ENCODE results near the gene RASGEF1B.
"Not testable (repeated sequence)": the region's sequence is repeated elsewhere in the genome, so short reads cannot be mapped to it uniquely, and the experiment has no call there.

Gene RASGEF1B

DNA sequence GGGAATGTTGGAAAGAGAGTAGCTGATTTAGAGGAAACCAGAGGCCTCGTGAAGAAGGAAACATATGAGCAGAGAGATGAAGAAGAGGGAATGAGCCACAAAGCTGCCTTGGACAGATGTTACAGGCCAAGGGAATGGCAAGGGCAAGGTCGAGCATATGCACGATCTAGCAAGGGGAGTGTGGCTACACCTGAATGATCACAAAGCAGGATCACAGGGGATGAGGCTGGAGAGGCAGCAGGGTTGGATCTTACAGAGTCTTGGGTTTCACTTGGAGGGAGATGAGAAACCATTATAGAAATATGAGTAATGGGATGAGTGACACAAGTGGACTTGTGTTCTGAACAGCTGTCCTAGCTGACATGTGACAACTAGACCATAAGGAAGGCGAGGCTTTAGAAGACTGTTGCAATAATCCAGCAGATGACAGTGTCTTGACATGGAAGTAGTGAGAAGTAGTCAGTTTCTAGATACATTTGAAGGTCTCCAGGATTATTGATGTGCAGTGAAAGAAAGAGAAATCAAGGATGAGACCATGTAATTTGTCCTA lies 58.7 kb downstream of the RASGEF1B start:
- Mint-ChIP-seq H3K9me3 (no peaks in the 10 kb centered on the region), H3K4me1 (peaks cover 5% of the 10 kb centered on the region), H3K36me3 (peaks cover 5% of the 10 kb centered on the region), H3K27ac (no peak overlapping the region), H3K27me3 (no peaks in the 10 kb centered on the region), H3K4me3 (no peak overlapping the region)
- no peak for ATAC-seq

DNA sequence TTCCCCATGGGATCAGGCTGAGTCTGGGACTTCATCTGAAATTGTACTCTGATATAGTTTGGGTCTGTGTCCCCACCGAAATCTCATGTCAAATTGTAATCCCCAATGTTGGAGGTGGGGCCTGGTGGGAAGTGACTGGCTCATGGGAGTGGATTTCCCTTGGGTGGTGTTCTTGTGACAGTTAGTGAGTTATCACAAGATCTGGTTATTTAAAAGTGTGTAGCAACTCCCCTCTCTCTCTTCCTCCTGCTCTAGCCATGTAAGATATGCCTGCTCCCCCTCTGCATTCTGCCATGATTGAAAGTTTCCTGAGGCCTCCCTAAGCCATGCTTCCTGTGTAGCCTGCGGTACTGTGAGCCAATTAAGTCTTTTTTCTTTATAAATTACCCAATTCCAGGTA lies 61.0 kb downstream of the RASGEF1B start:
- Mint-ChIP-seq H3K27ac (peak overlapping the region; percentile 14), H3K36me3 (peaks cover 5% of the 10 kb centered on the region), H3K9me3 (no peaks in the 10 kb centered on the region), H3K4me1 (no peaks in the 10 kb centered on the region), H3K4me3 (no peak overlapping the region), H3K27me3 (no peaks in the 10 kb centered on the region)
- ATAC-seq, result no peak

DNA sequence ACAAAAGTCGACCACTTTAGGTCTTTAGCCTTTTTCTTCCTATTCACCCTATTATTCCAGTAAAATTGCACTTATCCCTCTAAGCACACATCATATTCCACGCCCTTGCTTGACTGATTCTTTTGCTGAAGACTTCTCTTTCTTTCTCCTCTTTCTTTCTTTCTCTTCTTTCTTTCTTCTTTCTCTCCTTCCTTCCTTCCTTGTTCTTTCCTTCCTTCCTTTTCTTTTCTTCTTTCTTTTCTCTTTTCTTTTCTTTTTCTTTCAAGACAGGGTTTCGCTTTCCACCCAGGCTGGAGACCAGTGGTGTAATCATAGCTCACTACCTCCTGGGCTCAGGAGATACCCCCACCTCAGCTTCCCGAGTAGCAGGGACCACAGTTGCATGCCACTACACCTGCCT lies 61.9 kb downstream of the RASGEF1B start:
- ATAC-seq, result no peak

DNA sequence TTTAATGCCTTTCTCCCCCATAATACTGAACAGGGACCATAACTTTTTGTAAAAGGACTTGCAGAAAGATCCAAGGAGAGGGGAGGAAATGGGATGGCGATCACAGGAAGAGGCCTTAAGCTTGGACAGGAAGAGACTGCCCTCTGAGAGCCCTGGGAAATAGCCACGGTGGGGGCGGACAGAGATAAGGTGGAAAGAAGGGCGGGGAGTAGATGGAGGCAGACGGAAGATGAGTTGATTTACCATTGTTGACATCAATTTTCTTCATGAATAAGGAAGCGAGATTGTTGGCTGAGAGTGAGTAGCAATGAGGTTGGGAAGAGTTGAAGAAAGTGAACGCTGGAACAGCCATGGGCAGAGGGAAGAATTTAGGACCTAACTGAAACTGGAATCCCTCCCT lies 63.4 kb downstream of the RASGEF1B start:
- H3K9me3 Mint-ChIP-seq, result no peaks in the 10 kb centered on the region
- no peak overlapping the region for H3K27ac Mint-ChIP-seq
- H3K4me1 Mint-ChIP-seq, result no peaks in the 10 kb centered on the region
- H3K4me3 Mint-ChIP-seq, result no peak overlapping the region
- ATAC-seq, result no peak
- no peaks in the 10 kb centered on the region for H3K36me3 Mint-ChIP-seq
- no peaks in the 10 kb centered on the region for H3K27me3 Mint-ChIP-seq

More for the DNA sequence above, 61.9 kb downstream of the RASGEF1B start:
- Mint-ChIP-seq H3K4me3 (no peak overlapping the region), H3K27ac (peak overlapping the region; percentile 14), H3K36me3 (peaks cover 3% of the 10 kb centered on the region), H3K27me3 (no peaks in the 10 kb centered on the region), H3K9me3 (no peaks in the 10 kb centered on the region), H3K4me1 (no peaks in the 10 kb centered on the region)

DNA sequence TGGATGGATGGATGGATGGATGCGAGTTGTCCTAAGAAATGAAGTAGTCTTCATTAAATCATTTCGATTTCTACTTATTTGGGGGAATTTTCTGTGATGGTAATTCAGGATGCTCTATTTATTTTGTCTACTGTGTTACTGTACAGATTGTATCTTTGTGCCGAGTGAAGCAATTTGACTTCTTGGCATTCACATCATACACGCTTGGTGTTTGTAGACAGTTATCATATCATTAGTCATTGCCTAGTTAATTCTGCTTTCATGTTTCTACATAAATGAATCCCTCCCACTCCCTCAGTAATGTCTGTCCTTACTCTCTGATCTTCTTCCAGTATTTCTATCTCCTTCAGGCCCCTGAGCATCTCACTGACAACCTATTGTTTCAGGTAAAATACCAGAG lies 64.0 kb downstream of the RASGEF1B start:
- H3K27ac Mint-ChIP-seq, result no peak overlapping the region
- H3K4me3 Mint-ChIP-seq, result no peak overlapping the region
- no peaks in the 10 kb centered on the region for H3K4me1 Mint-ChIP-seq
- no peaks in the 10 kb centered on the region for H3K9me3 Mint-ChIP-seq
- ATAC-seq, result no peak
- H3K27me3 Mint-ChIP-seq, result no peaks in the 10 kb centered on the region
- H3K36me3 Mint-ChIP-seq, result no peaks in the 10 kb centered on the region

DNA sequence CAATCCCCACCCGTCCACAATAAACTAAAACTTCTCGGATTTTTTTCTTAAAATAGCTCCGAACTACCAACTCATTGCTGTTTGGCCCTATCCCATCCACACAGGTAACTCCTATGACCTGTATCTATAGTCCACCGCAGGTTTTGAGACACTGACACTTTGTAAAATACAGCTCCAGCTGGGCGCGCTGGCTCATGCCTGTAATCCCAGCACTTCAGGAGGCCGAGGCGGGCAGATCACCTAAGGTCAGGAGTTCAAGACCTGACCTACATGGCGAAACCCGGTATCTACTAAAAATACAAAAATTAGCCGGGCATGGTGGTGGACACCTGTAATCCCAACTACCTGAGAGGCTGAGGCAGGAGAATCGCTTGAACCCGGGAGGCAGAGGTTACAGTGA lies 65.2 kb downstream of the RASGEF1B start:
- not testable (repeated sequence) for H3K4me1 Mint-ChIP-seq, ATAC-seq, H3K4me3 Mint-ChIP-seq, H3K27ac Mint-ChIP-seq, H3K36me3 Mint-ChIP-seq, H3K27me3 Mint-ChIP-seq, H3K9me3 Mint-ChIP-seq

DNA sequence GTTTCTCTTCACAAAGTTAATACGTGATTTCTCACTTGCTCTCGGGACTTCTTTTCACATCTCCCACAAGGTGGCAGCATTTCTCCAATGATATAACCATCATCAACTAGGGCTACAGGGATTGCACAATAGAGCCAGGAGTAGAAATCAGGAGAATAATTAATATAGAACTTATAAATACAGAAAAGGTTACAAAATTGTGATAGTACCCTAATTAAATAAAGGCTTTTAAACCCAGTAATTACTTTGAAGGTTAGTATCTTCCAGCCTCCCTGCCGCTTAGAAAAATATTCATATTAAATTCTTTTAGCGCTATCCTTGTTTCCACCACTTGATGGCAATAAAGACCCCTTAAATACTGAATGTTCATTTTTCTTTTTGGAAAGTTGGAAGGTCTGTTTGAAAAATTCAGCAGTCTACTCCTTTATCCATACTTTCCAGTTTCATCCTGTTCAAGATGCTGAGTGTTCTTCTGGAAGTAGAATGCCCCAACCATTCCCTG lies 65.8 kb downstream of the RASGEF1B start:
- Mint-ChIP-seq H3K4me1 (no peaks in the 10 kb centered on the region), H3K27ac (no peak overlapping the region), H3K4me3 (no peak overlapping the region), H3K9me3 (no peaks in the 10 kb centered on the region), H3K27me3 (no peaks in the 10 kb centered on the region), H3K36me3 (no peaks in the 10 kb centered on the region)
- ATAC-seq, result peak; percentile 75

DNA sequence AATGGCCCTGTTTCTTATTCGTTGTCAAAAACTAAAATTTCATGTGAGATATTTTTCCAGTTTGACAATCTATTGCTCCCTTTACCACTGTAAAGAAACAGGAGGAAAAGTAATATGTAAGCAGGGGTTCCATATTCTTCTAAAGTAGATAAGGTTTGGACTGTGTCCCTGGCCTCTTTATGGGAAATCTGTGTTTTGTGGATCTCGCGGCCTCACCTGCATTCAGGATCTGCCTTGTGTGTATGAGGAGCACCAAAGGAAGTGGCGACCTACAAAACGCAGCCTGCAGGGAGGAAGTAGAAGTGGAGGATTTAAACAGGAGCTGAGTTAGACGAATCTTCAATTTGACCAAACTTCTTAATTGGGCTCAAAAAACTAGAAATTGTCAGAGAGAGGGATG lies 67.0 kb downstream of the RASGEF1B start:
- Mint-ChIP-seq H3K9me3 (no peaks in the 10 kb centered on the region), H3K4me1 (no peaks in the 10 kb centered on the region), H3K36me3 (no peaks in the 10 kb centered on the region), H3K27ac (no peak overlapping the region), H3K4me3 (no peak overlapping the region), H3K27me3 (no peaks in the 10 kb centered on the region)
- ATAC-seq, result no peak

DNA sequence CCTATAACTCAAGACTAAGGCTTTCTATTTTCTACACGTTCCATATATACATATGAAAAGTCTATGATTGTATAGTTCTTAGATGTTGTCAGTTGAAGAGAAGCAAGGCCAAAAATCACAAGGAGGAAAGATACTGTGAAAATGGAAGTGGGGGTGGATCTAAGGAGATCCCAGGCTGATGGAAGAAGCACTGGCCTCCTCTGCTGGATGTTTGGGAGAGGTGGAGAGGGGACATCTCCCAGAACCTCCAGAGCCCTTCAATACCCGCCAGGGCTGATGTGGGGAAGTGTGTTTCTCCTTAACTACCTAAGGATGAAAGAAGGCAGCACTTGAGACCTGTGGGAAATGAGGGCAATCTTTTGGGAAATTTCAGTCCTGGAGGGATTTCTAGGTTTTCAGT lies 67.4 kb downstream of the RASGEF1B start:
- no peaks in the 10 kb centered on the region for H3K4me1 Mint-ChIP-seq
- no peaks in the 10 kb centered on the region for H3K27me3 Mint-ChIP-seq

DNA sequence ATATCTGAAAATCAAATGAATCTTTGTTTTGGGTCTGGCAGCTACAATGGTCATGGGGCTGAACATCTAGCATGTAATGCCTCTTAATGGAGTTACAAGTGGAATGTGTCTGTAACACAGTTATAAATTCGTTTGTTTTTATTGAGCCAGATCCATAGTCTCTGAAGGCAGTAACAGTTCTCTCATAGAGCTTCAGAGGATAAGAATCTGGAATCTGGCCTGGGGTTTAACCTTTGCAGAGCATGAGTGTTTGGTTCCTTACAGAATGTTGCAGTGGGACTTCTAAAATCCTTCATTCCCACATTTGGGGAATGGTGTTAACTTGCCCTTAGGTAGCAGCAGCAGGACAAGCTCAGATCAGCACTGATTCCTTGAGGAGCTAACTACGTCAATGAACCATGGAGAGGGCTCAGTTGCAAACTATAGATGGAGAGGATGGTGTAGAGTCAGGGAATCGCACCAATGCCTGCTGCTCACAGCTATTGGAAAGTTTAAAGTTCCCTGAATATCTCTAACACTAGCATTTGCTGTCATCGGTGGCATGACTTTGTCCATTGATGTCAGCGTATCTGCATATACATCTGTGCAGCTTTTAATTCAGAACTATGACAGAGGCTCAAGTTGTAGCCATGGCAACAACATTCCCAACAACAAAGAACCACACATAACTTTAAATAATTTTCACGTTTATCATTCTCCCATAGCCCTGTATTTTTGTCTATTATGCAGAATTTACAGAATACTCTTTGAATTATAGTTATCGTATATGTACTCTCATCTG lies 72.2 kb downstream of the RASGEF1B start:
- no peaks in the 10 kb centered on the region for H3K36me3 Mint-ChIP-seq
- no peaks in the 10 kb centered on the region for H3K4me1 Mint-ChIP-seq
- no peak overlapping the region for H3K4me3 Mint-ChIP-seq
- no peak for ATAC-seq
- no peaks in the 10 kb centered on the region for H3K27me3 Mint-ChIP-seq
- no peak overlapping the region for H3K27ac Mint-ChIP-seq
- H3K9me3 Mint-ChIP-seq, result no peaks in the 10 kb centered on the region

More for the DNA sequence above, 67.4 kb downstream of the RASGEF1B start:
- no peak for ATAC-seq
- no peaks in the 10 kb centered on the region for H3K36me3 Mint-ChIP-seq
- H3K27ac Mint-ChIP-seq, result no peak overlapping the region
- no peak overlapping the region for H3K4me3 Mint-ChIP-seq
- H3K9me3 Mint-ChIP-seq, result no peaks in the 10 kb centered on the region

DNA sequence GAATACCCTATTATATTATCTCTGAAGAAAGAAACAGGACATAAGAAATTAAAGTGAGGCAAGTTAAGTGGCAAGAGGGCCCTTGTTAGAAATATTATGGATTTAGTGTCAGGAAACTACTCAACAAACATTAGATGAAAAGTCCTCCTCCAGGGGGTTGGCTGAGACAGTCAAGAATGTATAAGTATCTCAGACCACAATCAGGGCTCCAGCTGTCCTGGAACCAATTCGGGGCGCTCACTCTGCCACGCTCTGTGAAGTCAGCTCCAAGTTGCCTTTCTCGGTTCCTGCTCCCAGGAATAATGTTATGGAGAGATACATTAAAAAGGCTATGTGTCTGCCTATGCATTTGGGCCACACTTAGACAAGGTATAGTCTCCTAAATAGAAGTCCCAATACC lies 73.3 kb downstream of the RASGEF1B start:
- Mint-ChIP-seq H3K27ac (no peak overlapping the region), H3K27me3 (no peaks in the 10 kb centered on the region), H3K9me3 (no peaks in the 10 kb centered on the region), H3K36me3 (no peaks in the 10 kb centered on the region), H3K4me3 (no peak overlapping the region), H3K4me1 (peaks cover 4% of the 10 kb centered on the region)
- no peak for ATAC-seq

DNA sequence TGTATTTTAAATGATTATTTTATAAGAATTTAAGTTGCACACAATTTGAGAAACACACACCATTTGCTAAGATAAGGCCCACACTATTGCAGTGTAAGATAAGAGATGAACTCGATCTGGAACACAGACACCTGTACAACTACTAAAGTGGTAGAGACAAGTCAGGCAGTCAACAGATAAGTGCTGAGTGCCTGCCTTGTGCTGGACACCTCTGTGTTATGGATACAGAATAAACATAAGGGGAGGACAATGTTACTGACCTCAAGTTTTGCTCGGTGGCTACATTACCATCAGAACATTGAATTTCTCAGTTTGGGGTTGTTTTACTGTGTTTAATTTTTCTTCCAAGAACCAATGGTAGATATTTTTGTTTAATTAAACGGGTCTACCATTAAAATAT lies 74.1 kb downstream of the RASGEF1B start:
- Mint-ChIP-seq H3K4me1 (peaks cover 6% of the 10 kb centered on the region), H3K36me3 (no peaks in the 10 kb centered on the region), H3K27ac (no peak overlapping the region), H3K4me3 (no peak overlapping the region), H3K9me3 (no peaks in the 10 kb centered on the region), H3K27me3 (no peaks in the 10 kb centered on the region)
- ATAC-seq, result no peak

DNA sequence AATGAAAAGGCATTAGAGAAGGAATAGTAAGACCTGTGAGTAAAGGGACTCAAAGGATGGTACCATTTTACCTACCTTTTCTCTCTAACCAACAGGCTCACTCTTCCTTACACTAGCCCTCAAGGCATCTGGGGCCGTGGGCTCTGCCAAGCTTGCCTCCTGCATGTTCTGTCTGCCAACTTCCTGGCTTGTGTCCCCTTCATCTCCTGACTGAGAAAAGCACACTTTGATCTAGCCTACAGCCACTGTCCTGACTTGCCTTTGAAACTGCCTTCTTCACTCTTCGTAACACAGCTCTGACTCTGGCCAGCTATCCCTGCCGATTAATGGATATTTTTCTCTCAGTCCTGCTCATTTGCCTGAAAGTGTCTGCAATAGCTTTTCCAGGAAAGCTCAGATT lies 76.5 kb downstream of the RASGEF1B start:
- Mint-ChIP-seq H3K27me3 (no peaks in the 10 kb centered on the region), H3K4me3 (no peak overlapping the region), H3K4me1 (peaks cover 6% of the 10 kb centered on the region), H3K9me3 (no peaks in the 10 kb centered on the region), H3K27ac (no peak overlapping the region), H3K36me3 (no peaks in the 10 kb centered on the region)
- ATAC-seq, result no peak

DNA sequence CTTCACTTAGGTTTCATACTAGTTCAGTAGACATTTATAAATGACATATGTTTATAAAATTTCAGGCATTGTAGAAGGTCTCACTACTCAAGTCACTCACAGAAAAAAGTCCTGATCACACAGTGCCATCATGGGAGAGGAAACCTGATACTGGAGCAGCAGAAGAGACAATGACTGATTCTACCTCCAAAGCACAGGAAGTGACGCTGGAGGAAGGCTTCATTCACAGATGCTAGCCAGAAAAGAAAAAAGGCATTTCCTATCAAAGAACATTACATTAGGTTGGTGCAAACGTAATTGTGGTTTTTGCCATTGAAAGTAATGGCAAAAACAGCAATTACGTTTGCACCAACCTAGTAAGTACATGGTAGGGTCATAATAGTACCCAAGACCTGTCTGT lies 79.5 kb downstream of the RASGEF1B start:
- Mint-ChIP-seq H3K4me1 (peaks cover 13% of the 10 kb centered on the region), H3K27ac (no peak overlapping the region), H3K36me3 (no peaks in the 10 kb centered on the region), H3K9me3 (peaks cover 5% of the 10 kb centered on the region), H3K27me3 (no peaks in the 10 kb centered on the region), H3K4me3 (no peak overlapping the region)
- no peak for ATAC-seq

DNA sequence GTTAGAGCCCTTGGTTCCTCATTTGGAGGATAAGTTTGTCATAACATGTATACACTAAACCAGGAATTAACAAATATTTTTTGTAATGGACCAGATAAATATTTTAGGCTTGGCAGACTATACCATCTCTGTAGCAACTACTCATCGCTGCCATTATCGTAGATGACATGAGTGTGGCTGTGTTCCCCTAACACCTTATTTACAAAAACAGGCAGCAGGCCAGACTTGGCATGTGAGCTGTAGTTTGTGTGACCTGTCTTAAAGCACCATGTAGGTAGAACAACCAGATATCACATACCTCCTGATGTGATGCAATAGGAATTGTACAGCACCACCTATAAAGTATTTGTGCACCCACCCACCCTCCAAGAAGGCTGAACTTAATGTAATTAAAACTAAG lies 82.0 kb downstream of the RASGEF1B start:
- Mint-ChIP-seq H3K9me3 (peaks cover 5% of the 10 kb centered on the region), H3K27ac (no peak overlapping the region), H3K27me3 (peaks cover 6% of the 10 kb centered on the region), H3K36me3 (no peaks in the 10 kb centered on the region), H3K4me1 (peaks cover 13% of the 10 kb centered on the region), H3K4me3 (no peak overlapping the region)
- ATAC-seq, result no peak

DNA sequence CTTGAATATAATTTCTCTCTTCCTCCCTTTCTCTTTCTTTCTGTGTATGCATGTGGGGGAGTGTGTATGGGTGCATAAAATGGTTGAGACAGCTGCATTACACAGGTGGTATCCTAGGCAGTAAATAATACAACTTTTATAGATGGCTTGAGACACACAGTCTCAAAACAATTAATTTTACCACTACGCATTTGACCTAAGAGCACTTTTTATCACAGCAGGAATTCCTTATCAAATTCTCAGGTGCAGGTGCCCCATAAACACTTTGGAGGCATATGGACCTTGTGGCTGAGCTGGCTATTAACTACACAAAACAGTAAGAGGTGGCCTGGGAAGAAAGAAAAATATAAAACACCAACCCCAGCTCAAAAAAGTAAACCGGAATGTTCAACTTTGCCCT lies 91.3 kb downstream of the RASGEF1B start:
- H3K36me3 Mint-ChIP-seq, result no peaks in the 10 kb centered on the region
- H3K4me3 Mint-ChIP-seq, result no peak overlapping the region
- no peaks in the 10 kb centered on the region for H3K9me3 Mint-ChIP-seq
- H3K27ac Mint-ChIP-seq, result no peak overlapping the region
- peaks cover 62% of the 10 kb centered on the region for H3K27me3 Mint-ChIP-seq
- no peaks in the 10 kb centered on the region for H3K4me1 Mint-ChIP-seq
- no peak for ATAC-seq

All from stimulated activated memory B cell treated with anti-CD40 and anti-IgM and Interleukin-4, amounts not matched to agents 10 μg/mL and 1 μg/mL and 100 μg/mL, for 72 hours (primary cell).